GM21825 (cell line): ENCODE results near the gene VPS36.
"Not testable (repeated sequence)": the region's sequence is repeated elsewhere in the genome, so short reads cannot be mapped to it uniquely, and the experiment has no call there.

ENCODE experiments used
- ATAC-seq: cut with Tn5 transposase; IDR thresholded peaks from one replicate; pipeline ENCODE4 v1.9.1; 2021; ENCODE audit warnings: mild to moderate bottlenecking, moderate library complexity; ENCODE audit not compliant: unreplicated experiment

Gene VPS36, protein sequence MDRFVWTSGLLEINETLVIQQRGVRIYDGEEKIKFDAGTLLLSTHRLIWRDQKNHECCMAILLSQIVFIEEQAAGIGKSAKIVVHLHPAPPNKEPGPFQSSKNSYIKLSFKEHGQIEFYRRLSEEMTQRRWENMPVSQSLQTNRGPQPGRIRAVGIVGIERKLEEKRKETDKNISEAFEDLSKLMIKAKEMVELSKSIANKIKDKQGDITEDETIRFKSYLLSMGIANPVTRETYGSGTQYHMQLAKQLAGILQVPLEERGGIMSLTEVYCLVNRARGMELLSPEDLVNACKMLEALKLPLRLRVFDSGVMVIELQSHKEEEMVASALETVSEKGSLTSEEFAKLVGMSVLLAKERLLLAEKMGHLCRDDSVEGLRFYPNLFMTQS

DNA sequence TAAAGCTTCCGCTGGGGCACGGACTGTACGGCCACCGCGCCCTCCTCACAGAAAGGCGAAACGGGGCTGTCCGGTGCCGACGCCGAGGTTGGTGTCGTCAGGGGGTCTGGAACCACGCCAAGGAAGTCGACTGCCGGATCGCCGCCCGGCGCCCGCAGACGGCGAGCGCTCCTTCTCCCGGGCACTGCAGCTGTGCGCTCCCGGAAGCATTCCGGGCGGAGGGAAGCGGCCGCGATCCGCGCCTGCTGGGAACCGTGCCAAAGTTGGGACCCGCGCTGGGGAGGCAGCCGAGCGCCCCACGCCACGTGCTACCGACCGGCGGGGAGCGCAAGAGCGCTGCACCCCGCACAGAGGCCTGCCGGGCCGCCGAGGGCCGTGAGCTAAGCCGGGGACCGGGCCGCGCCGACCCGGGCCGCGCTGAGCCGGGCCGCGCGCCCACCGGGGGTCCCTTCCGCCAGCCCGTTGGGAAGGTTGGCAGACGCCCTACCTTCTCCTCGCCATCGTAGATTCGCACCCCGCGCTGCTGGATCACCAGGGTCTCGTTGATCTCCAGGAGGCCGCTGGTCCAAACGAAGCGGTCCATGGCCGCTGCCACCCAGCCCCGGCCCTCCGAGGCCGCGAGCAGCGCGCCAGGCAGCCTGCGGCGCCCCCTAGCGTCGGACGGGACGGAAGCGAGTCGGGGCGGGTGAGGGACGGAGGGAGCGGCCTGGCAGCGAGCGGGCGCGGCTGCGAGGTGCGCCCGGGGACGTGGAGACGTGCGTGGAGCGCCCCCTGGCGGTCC, at the start of gene VPS36:
Gene VPS36 (minus strand): TSS at position 623 of the 781 bp plus-strand sequence. CDS start 40 bp downstream, at position 583.
- peak; percentile 68 for ATAC-seq

DNA sequence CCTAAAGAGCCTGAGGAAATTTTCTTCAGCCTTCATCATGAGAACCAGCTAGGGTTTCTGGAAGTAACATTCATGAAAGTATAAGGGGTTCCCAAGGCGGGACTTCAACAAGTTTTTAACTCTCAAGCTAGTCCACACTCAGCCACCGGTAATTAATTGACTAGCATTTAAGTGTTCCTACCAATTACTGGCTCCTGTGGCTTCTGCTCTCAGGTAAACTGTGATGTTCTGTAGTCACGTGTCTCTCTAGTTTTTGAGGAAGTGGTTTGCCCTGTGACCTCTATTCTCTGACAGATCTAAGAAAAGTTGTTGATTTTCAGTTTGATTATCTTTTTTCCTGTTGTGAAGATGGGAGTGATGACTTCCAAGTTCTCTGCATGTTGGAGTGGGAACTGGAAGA, 47.5 kb upstream of the VPS36 start:
- ATAC-seq: not testable (repeated sequence)

DNA sequence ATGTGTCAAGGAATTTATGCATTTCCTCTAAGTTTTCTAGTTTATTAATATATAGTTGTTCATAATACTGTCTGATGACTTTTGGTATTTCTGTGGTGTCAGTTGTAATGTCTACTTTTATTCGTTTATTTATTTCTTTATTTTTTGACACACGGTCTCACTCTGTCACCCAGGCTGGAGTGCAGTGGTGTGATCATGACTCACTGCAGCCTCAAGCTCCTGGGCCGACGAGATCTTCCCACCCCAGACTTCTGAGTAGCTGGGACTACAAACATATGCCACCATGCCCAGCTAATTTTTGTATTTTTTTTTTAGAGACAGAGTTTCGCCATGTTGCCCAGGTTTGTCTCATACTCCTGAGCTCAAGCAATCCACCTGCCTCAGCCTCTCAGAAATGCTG, 43.8 kb upstream of the VPS36 start:
- ATAC-seq: not testable (repeated sequence)

DNA sequence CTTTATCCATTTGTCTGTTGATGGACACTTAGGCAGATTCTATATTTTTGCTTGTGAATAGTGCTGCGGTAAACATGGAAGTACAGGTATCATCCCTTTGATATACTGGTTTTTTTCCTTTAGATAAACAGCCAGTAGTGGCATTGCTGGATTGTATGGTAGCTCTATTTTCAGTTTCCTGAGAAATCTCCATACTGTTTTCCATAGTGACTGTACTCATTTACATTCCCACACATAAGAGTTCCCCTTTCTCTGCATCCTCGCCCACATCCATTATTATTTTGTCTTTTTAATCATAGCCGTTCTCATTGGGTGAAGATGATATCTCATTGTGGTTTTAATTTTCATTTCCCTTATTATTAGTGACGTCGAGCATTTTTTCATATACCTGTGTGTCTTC, 40.6 kb upstream of the VPS36 start:
- not testable (repeated sequence) for ATAC-seq

DNA sequence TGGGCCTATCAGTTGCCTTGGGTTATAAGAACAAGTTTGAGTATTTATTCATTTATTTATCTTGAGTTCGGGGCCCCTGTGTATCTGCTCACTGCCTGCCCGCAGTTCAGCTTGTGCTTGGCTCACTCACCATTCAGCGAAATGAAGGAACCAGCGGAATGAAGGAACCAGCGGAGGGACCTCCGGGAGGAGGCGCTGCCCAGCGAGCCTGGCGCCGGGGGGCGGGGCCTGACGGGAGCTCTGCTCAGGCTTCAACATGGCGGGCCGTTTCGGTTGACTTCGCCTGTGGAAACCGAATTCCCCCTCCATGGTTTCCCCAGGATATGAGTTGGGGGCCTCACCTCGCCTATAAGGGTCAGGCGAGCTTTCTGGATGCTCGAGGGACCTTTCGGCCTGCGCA, 38.3 kb upstream of the VPS36 start:
- ATAC-seq: not testable (repeated sequence)

DNA sequence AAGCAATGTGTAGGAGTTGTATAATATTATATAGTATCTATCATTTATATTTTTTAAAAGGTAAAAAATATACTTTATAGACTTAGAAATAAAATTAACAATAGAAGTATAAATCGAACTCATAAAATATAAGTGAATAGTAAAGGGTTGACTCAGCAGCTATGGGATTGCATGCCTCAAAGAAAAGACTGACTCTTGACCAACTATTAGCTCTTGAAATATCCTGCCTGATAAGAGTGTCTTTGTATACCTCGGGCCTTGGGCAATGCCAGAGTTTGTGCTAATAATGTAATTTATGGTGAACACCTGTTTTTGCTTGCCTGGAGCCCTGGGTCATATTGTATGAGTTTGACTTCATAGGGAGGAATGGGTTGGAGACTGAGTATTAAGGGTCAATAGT, 36.6 kb upstream of the VPS36 start:
- not testable (repeated sequence) for ATAC-seq

DNA sequence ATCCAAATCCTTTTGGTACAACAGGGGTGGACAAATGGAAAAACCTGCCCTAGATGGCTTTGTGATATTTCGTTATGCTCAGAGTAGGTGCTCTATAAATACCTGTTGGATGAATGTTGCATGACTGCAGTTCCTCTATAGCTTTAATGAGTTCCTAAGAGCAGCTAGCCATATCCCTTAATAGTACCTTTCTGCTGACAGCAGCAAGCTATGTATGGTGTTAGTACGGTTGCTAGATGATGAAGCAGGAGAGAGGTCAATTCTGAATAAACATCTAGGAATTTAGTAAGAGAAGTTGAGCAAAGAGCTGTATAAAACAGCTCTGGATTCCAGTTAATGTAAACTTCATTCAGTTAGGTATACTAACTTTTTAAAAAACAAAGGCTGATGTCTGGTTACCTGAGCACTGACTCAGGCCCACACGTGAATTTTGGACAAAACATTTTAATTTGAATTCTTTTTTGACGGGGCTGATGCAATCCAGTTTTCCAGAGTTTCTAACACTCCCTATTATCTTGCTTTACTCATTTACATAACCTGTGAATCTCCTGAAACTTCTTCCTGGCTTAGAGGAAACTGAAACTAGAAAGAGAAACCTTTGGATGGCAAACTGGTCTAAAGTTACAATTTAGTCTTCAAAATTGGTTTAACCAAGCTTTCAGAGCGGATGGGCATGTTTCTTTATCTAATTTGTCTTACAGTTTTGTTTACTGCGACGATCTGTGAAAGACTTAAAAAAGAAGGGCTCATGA, 30.4 kb upstream of the VPS36 start:
- ATAC-seq: not testable (repeated sequence)

DNA sequence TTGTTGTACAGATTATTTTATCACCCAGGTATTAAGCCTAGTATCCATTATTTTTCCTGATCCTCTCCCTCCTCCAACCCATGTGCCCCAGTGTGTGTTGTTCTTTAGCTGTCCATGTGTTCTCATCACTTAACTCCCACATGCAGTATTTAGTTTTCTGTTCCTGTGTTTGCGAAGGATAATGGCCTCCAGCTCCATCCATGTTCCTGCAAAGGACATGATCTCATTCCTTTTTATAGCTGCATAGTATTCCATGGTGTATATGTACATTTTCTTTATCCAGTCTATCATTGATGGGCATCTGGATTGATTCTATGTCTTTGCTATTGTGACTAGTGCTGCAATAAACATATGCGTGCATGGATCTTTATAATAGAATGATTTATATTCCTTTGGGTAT, 18.1 kb upstream of the VPS36 start:
- not testable (repeated sequence) for ATAC-seq

DNA sequence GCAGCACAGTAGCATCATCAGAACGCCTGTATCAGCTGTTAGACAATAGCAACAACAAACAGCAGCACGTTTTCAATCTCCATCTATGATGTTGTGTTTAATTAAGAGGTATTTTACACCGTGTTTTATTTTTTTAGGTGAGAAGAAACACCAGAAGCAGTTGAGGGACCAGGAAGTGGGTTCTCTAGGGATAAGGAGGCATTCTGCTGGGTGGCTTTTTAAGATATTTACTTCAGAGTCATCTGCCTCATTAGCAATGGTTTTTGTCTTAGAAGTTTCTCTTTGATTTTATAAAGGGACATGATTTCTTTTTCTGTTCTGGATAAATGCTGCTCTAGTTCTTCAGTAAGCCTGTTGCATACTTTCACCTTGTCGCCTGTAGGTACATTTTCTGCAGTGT, 13.1 kb upstream of the VPS36 start:
- no peak for ATAC-seq

DNA sequence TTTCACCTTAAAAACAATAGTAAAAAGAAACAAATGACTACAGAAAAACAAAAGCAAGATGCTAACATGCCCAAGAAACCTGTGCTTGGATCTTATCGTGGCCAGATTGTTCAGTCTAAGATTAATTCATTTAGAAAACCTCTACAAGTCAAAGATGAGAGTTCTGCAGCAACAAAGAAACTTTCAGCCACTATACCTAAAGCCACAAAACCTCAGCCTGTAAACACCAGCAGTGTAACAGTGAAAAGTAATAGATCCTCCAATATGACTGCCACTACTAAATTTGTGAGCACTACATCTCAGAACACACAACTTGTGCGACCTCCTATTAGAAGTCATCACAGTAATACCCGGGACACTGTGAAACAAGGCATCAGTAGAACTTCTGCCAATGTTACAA, 10.8 kb upstream of the VPS36 start:
- no peak for ATAC-seq

DNA sequence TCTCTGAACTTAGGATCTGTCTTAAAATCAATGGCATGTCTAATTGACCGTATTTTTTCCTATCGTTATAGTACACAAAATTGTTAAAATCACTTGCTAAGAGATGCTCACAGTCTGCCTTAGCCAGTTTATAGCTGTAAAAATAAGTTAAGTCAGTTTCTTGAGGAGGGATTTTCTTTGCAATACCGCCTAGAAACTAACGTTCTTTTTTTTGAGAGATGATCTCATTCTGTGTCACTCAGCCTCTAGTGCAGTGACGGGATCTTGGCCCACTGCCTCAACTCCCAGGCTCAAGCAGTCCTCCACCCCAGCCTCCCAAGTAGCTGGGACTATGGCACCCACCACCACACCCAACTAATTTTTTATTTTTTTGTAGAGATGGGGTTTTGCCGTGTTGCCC, 9.2 kb upstream of the VPS36 start:
- no peak for ATAC-seq

DNA sequence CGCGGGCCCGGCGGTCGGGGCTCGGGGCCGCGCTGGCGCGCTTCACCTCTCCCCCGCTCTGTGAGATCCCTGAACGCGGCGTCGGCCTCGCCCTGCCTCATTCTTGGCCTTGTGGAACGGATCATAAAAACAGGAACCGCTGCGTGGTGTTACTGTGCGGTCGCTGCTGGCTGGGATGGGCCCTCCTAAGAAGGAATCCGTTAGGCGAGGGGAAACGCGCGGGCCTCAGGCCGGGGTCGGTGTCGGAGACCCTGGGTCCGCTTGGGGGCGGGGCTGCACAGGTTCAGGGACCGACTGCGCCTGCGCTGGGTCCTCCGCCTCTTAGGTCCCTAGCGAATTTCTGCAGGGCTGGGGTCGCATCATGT, 5.2 kb upstream of the VPS36 start:
- peak; percentile 35 for ATAC-seq

DNA sequence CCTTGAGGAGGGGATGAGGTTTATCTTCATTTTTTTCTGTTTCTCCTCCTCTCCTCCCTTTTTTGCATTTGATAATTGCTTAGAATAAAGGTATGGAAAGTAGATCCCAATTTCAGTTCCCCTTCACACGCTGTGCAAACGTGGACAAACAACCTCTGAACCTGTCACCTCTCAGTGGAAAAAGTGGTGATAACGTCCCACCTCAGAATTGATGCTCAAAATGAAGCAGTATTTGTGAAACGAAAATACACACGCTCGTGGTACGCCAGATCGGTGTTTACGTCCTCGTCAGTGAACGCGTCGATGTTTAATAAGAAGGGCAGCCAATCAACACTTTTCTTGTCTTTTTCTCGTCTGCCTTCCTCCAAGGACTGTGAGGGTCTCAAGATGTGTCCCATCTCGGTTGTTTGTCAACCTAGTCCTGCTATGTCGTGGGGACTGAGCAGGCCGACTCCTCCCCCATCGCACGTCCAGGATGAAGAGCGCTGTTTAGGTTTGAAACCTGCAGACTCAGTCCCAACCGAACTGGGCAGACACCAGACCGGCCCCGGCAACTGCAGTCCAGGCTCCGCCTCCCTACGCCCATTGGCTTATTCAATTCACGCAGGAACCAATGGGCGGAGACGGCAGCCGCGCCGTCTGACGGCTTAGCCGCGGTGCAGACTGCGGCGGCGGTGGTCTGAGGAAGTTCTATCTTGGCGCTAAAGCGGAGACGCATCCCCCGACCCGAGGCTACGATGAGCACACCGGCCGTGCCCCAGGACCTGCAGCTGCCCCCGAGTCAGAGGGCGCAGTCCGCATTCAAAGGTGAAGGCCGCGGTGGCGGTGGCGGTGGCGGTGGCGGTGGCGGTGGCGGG, 4.6 kb upstream of the VPS36 start, which contains the start of gene CKAP2:
Gene CKAP2 (plus strand): TSS at position 659 of the 857 bp plus-strand sequence. CDS start 79 bp downstream, at position 738.
- peak; percentile 77 for ATAC-seq

DNA sequence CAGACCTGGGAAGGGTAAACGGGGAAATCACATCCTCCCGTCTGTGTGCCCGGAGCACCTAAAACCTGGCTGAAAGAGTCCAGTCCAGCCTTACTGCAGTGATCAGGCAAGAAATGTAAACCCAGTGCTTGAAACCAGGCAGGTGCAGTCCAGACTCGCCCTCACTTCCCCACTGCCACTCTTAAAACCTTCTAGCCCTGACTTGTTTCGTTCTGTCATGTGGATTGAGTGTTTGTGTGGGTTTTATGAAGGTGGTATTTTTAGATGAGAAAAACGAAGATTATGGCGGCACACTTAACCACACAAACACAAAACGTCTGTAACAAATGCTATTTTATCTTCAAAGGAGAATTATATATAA, 4.0 kb upstream of the VPS36 start:
- ATAC-seq: no peak

DNA sequence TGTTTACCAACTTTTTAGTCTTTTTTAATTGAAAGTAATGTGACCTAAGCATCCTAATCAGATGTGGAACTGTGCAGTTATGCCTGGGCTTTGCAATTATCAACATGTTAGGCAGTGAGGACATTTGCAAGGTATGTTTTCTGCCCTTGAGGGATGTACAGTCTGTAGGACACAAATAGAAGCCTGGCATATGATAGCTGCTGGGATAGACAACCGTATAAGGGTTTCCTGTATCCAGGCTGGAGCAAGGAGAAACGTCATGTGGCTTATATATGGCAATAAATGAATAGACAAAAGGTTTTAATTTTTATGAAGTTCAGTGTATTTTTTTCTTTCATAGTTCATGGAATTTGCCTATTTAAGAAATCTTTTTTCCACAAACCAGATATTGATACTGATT, 2.0 kb upstream of the VPS36 start:
- ATAC-seq: no peak

DNA sequence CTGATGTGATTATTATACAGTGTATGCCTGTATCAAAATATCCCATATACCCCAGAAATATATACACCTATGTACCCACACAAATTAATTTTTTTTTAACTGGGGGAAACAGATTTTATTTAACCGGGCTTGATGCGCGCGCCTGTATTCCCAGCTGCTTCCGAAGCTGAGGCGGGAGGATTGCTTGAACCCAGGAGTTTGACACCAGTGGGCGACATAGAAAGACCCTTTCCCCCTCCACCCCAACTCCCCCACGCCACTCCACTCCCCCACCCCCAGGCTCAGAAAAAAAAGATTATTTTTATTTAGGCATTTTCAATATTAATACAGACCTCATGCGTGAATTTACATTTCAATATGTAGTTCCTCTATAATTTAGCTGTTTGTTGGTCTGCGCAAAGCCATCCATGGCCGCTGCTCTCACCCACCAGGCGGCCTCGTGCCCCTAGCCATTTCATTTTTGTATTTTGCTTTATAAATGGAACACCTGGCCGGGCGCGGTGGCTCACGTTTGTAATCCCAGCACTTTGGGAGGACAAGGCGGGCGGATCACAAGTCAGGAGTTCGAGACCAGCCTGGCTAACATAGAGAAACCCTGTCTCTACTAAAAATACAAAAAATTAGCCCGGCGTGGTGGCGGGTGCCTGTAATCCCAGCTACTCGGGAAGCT, 836 bp upstream of the VPS36 start:
- ATAC-seq: no peak

DNA sequence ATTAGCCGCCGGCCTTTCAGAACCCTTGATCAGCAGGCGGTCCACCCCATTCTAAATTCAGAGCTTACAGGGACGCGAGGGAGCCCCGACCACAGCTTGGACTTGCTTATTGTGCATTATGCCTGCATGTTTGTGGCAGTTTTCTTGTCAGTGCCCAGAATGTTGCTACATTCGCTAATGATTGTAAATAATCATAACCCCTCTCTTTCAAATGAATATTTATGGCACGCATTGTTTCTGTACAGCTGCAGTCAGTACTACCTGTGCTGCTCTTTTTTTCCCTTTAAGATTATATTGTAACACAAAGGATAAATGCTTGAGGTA, 321 bp upstream of the VPS36 start:
- ATAC-seq: no peak

DNA sequence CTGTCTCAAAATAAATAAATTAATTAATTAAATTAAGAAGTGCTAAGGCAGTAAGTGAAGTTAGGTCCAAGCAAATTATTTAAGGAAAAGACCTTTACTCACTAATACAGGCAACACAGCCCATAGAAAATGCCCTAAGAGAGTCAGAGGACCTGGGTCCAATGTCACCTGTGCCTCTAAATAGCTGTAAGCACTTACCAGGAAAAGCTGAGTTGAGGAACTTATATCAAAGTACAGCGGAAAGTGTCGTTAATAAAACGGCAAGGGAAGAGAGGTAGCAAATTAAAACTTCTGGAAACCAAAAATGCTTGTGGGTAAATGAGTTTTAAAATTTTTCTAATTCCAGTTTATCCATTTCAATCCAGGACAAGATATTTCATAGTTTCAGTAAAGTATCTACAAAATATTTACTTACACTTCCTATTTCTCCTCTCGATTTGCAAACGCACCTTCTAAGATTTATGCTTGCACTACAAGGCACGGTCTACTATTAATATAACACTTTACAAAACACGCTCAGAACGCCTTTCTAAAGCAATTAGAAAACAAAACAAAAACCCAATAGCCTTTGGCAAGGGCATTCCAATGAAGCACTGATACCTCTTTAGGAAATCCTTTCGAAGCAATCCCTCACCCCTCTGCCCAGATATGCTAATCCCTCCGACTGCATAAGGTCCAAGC, 963 bp downstream of the VPS36 start:
- no peak for ATAC-seq

DNA sequence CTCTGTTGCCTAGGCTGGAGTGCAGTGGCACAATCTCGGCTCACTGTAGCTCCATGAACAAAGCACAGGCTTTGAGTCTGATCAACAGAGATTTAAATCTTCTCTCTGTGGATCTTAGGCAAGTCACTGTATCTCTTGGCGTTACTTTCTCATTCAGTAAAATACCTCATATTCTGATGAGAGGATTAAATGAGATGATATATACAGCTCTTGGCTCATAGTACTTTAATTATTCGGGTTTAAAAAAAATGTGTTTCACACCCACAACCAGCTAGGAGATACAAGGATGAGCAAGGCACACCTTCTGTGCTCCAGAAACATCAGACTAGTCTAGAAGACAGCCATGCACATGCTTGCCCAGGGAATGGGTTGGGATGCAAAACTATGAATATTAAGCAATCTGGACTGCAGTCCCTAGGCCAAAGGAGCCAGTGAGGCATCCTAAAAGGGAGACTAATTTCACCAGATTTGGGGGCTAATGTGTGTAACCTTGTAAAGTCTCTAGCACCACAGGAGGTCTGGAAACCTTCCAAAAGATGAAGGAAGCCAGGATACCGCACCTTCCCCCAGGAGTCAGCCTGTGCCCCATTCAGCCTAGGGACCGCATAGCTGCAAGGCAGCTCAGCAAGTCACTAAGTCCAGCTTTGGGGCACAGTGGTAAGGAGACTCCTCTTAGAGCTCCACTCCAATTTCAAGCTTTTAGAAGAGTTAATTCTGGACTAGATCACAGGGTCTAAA, 2.5 kb downstream of the VPS36 start:
- ATAC-seq: no peak
